A673 (cell line): ENCODE data around the gene UTP11. TPM values are rescaled to one million over a fixed set of nuclear protein-coding genes. Genes with fewer than 3 reads are reported as not detected.

Experiments
- BruUV-seq: library from RNA; stranded (reverse); fragments of 400-500 nt; replicated peaks from 2 replicates; lab custom pipeline; 2021; lab: Mats Ljungman, UMichigan
- CTCF ChIA-PET: fragments of 300-600 bp; sonication (Branson Sonifier 250); formaldehyde crosslinking; loops from one replicate; lab custom pipeline; 2022; ENCODE audit warnings: antibody characterized with exemption; lab: Charles Lee
- POLR2A ChIA-PET: fragments of 300-600 bp; sonication (Branson Sonifier 250); formaldehyde crosslinking; loops from one replicate; lab custom pipeline; 2022; ENCODE audit warnings: antibody characterized with exemption; ENCODE audit not compliant: low non-redundant PET; lab: Charles Lee
- DNase-seq: peaks from one replicate; pipeline ENCODE4 v3.0.0-alpha.2; 2015; ENCODE audit warnings: low spot score
- H3K27ac ChIP-seq: fragments of 200-600 bp; sonication (generic); 2 replicates; pipeline ENCODE4 v1.5.1; 2016; ENCODE audit warnings: mixed run types, low read depth, mild to moderate bottlenecking, mixed read lengths, antibody characterized with exemption, low read length; ENCODE audit not compliant: poor library complexity, severe bottlenecking
- H3K27me3 ChIP-seq: fragments of 200-600 bp; sonication (generic); replicated peaks from 2 replicates; pipeline ENCODE4 v1.6.1; 2017; ENCODE audit warnings: mixed run types, low read depth, mild to moderate bottlenecking, mixed read lengths, antibody characterized with exemption, low read length; ENCODE audit not compliant: insufficient read depth, poor library complexity
- H3K36me3 ChIP-seq: fragments of 200-600 bp; sonication (generic); 2 replicates; pipeline ENCODE4 v1.6.1; 2016; ENCODE audit warnings: mixed run types, mild to moderate bottlenecking, mixed read lengths, antibody characterized with exemption, low read length; ENCODE audit not compliant: insufficient read depth, poor library complexity, severe bottlenecking
- H3K4me1 ChIP-seq: fragments of 200-600 bp; sonication (generic); 2 replicates; pipeline ENCODE4 v1.6.1; 2017; ENCODE audit warnings: mixed run types, mild to moderate bottlenecking, mixed read lengths, antibody characterized with exemption, low read length; ENCODE audit not compliant: insufficient read depth, poor library complexity, severe bottlenecking
- H3K4me3 ChIP-seq: fragments of 200-600 bp; sonication (generic); 2 replicates; pipeline ENCODE4 v1.5.1; 2016; ENCODE audit warnings: low read depth, mixed run types, mild to moderate bottlenecking, mixed read lengths, low read length; ENCODE audit not compliant: poor library complexity, severe bottlenecking
- H3K9me3 ChIP-seq: fragments of 200-600 bp; sonication (generic); 2 replicates; pipeline ENCODE4 v1.6.1; 2016; ENCODE audit warnings: mixed run types, low read depth, mild to moderate bottlenecking, mixed read lengths, antibody characterized with exemption, low read length; ENCODE audit not compliant: poor library complexity, severe bottlenecking
- CTCF ChIP-seq: fragments of 300-800, 200-600 bp; sonication (generic); conservative IDR thresholded peaks from 2 replicates; pipeline ENCODE4 v1.5.1; 2017; ENCODE audit warnings: low read depth, mild to moderate bottlenecking, antibody characterized with exemption, low read length, moderate library complexity, mixed read lengths
- EZH2 ChIP-seq: fragments of 200-600 bp; sonication (generic); IDR thresholded peaks from 2 replicates; pipeline ENCODE4 v1.6.1; 2017; ENCODE audit warnings: borderline replicate concordance, low read depth, mild to moderate bottlenecking, mixed read lengths, antibody characterized with exemption, low read length; ENCODE audit not compliant: poor library complexity, severe bottlenecking
- intact Hi-C: fragments of 100-400 bp; cut with micrococcal nuclease; formaldehyde crosslinking; loops from one replicate; pipeline ENCODE4 v1.10.0; 2022; ENCODE audit not compliant: unreplicated experiment
- total RNA-seq: library from RNA; stranded (reverse); gene quantifications from 2 replicates; pipeline ENCODE4 v1.2.3, GENCODE V29; 2021

Gene UTP11
- total RNA-seq, 1 experiment from 2014 or later: 113 TPM

GRCh38 chr1:38009088-38009840 is 3.3 kb upstream of the UTP11 start:
- ChIA-PET CTCF (no interaction called here), POLR2A (interaction anchor here (0.5 kb wide), 1 partner anchor 580 kb away, joined by 8 read pairs; no protein-coding TSS in a partner anchor)
- TF ChIP-seq CTCF: no peak
- TF ChIP-seq EZH2: no peak
- H3K27me3 ChIP-seq: no peaks in the 10 kb centered on the region
- no peak overlapping the region for H3K4me3 ChIP-seq
- peak overlapping the region; percentile 76 for H3K27ac ChIP-seq
- intact Hi-C loops: no loop called here
- no peaks in the 10 kb centered on the region for H3K9me3 ChIP-seq
- BruUV-seq: no TSS peak
- H3K36me3 ChIP-seq: peaks cover 2% of the 10 kb centered on the region
- H3K4me1 ChIP-seq: peaks cover 27% of the 10 kb centered on the region
- peak; percentile 81 for DNase-seq

- Histone ChIP-seq H3K36me3 (peaks cover 7% of the 10 kb centered on the region), H3K4me1 (peaks cover 32% of the 10 kb centered on the region), H3K27ac (peak overlapping the region; percentile 76), H3K9me3 (no peaks in the 10 kb centered on the region), H3K27me3 (no peaks in the 10 kb centered on the region), H3K4me3 (no peak overlapping the region)
- TF ChIP-seq CTCF (no peak), EZH2 (no peak)
- DNase-seq: no peak
- ChIA-PET POLR2A (no interaction called here), CTCF (no interaction called here)
- no TSS peak for BruUV-seq
- intact Hi-C loops: loop anchor here (10.0 kb wide), 1 partner anchor 315 kb away; the partner anchor contains the start of gene CDCA8
Measured at GRCh38 chr1:38009841-38010180, 2.7 kb upstream of the UTP11 start.

- intact Hi-C loops: loop anchor here (10.0 kb wide), 1 partner anchor 318 kb away; the partner anchor contains the start of gene CDCA8
- CTCF ChIA-PET: interaction anchor here (1.6 kb wide), 1 partner anchor 153 kb away, joined by 4 read pairs; no protein-coding TSS in a partner anchor
Measured at GRCh38 chr1:38013227-38013622, 691 bp downstream of the UTP11 start.

More at GRCh38 chr1:38013227-38013622, 691 bp downstream of the UTP11 start:
- Histone ChIP-seq H3K9me3 (no peaks in the 10 kb centered on the region), H3K27me3 (no peaks in the 10 kb centered on the region), H3K4me1 (peaks cover 41% of the 10 kb centered on the region), H3K4me3 (peak overlapping the region; percentile 57), H3K36me3 (peaks cover 39% of the 10 kb centered on the region), H3K27ac (peak overlapping the region; percentile 95)
- POLR2A ChIA-PET: interaction anchor here (0.5 to 1.2 kb wide), 2 partner anchors 12 to 143 kb away, joined by 3 to 5 read pairs; no protein-coding TSS in a partner anchor
- TF ChIP-seq CTCF (no peak), EZH2 (no peak)
- BruUV-seq: TSS peak; percentile 63
- DNase-seq: no peak
